HPDE6-E6E7 (cell line): Measurements from ENCODE around the gene CA12.
"Not testable (repeated sequence)": the region's sequence is repeated elsewhere in the genome, so short reads cannot be mapped to it uniquely, and the experiment has no call there.

Experiments
- DNase-seq: peaks from one replicate; pipeline ENCODE4 v3.0.0; 2011; ENCODE audit warnings: missing footprints; ENCODE audit errors: extremely low spot score

The CA12 gene

DNA sequence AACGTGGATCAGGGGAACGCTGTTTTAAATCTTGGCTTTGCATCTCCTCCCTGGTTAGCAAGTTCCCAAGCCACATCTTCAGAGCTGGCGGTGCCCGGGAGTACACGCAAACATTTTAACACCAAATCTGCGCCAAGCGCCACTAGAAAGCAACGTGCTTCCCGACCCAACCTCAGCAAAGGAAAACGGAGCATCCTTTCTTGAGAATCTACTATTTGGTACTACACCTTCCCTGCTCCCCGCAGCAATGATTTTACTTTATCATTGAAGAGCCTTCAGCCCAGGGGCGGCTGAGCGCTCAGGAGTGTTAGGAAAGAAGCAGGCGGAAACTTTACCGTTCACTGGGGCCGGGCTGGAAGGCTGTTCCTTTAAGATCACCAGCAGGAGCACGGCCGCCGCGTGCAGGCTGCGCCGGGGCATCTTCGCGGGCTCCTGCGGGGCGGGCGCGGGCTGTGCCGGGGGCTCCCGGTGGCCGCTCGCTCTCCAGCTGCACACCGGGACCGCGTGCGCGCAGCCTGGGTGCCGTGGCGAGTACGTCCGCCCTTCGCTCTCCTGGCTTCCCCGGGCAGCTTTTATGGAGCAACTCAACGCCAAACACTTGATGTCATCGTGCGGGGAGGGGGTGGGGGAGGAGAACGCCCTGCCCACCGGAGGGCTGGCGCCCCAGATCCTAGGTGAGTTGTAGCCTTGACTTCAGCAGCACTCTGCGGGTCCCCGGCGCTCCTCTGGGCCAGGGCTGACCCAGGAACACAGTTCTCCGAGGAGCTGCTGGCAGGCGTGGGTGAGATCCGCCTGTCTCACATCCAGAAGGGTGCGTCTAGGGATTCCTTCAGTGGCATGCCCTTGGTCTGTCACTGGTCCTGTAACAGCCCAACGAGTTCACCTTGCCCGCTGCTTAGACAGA lies at the start of gene CA12:
Gene CA12 (minus strand): TSS at position 546 of the 904 bp plus-strand sequence. CDS start 126 bp downstream, at position 420.
- no peak for DNase-seq

GRCh38 chr15:63430766-63431451 lies 49.3 kb upstream of the CA12 start:
- no peak for DNase-seq

DNA sequence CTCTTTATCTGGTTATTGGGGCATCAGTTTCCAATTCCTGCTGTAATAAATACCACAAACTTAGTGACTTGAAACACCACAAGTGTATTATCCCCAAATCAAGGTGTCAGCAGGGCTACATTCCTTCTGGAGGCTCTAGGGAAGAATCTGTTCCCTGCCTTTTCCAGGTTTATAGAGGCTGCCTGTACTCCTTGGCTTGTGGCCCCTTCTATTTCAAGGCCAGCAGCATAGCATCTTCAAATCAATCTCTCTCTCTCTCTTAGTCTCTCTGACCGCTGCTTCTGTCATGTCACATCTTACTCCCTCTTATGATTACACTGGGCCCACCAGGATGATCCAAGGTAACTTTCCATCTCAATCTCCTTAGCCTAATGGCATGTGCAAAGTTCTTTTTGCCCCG lies 44.9 kb upstream of the CA12 start:
- DNase-seq, result no peak

DNA sequence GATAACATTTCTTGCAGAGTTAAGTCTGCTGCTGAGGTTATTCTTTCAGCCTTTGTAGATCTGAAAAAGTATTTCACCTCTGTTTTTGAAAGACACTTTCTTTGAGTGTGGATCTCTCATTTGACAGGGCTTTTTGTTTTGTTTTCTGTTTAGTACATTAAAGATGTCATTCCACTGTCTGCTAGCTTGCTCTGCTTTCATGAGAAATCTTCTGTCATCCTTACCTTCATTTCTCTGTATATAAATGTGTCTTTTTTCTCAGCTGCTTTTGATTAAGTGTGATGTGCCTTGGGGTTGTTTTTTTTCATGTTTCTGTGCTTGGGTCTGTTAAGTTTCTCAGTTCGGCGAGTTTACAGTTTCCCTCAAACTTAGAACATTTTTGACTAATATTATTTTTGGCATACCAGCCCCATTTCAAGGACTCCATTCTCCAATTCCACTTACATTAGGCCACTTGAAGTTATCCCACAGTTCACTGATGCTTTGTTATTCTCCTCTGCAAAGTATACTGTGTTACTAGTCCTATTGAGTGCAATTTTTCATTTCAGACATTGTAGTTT lies 43.9 kb upstream of the CA12 start:
- DNase-seq, result no peak

- DNase-seq, result no peak
Observed at GRCh38 chr15:63422891-63423590, 41.4 kb upstream of the CA12 start.

DNA sequence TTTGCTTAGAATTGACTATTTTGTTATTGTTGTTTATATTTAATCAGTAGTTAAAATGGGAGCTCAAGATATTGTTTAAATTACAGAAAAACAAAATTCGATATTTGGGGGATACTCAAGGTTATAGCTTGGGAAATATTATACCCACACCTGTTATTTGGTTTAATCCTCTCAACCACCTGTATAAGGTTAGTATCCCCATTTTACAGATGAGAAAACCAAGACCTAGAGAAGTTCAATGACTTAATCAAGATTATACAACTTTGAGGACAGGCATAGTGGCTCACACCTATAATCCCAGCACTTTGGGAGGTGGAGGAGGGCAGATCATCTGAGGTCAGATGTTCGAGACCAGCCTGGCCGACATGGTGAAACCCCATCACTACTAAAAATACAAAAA lies 39.8 kb upstream of the CA12 start:
- DNase-seq, result no peak

- DNase-seq, result no peak
Observed at GRCh38 chr15:63420333-63420747, 38.7 kb upstream of the CA12 start.

DNA sequence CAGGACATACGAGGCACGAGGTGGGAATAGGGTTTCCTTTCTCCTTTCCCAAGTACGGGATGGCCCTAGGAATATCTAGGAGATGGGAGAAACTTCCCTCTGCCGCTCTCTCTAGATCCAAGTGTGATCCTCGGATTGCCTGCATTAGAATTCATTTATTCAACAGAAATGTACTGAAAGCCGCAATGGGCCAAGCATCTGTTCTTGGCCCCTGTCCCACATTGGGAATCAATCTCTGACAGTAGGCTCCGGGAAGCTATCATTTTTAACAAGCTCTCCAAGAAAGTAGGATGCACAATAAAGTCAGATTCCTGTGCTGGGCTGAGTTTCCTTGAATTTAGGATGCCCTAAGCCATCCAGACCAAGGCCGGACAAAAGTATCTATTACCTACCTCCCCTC lies 37.2 kb upstream of the CA12 start:
- DNase-seq, result no peak

GRCh38 chr15:63417721-63418120 lies 36.1 kb upstream of the CA12 start:
- no peak for DNase-seq

GRCh38 chr15:63417274-63417673 lies 35.6 kb upstream of the CA12 start:
- DNase-seq, result not testable (repeated sequence)

- no peak for DNase-seq
Observed at GRCh38 chr15:63414474-63415120, 33.0 kb upstream of the CA12 start.

DNA sequence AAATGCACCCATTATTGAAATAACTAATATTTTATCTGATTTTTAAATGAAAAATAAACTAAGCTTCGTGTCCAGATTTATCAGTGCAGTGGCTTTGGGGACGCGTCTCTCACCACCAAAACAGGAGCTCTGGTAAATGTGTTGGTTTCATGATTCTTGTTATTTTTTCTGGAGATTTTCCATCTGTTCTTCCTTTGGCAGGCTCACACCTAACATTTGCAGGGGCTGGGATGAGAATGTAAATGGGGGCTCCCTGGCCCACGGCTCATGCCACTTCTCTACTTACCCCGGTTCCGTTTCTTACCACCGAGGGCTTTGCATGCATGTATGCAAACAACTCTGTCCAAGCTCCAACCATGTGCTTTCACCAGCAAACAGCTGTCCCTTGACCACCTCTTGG lies 30.9 kb upstream of the CA12 start:
- no peak for DNase-seq

DNA sequence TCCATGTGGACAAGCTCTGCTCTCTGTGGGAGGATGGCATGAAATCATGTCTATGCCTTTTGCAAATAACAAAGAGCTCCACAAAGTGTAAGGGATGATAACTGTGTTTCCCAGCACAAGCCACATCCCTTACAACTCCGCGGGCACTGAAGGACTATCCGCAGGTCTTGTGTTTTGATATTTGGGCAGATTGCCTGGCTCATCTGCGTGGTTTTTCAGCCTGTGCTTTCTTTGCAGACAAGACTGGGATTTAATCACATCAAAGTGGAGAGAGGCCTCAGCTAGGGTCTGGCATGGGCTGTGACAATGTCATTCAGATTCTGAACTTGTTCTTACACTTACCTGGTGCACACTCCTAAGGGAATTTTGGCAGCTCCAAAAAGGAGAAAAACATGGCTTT lies 30.2 kb upstream of the CA12 start:
- no peak for DNase-seq

GRCh38 chr15:63409179-63409578 lies 27.5 kb upstream of the CA12 start:
- DNase-seq, result no peak

- DNase-seq, result no peak
Observed at GRCh38 chr15:63408524-63408923, 26.9 kb upstream of the CA12 start.

DNA sequence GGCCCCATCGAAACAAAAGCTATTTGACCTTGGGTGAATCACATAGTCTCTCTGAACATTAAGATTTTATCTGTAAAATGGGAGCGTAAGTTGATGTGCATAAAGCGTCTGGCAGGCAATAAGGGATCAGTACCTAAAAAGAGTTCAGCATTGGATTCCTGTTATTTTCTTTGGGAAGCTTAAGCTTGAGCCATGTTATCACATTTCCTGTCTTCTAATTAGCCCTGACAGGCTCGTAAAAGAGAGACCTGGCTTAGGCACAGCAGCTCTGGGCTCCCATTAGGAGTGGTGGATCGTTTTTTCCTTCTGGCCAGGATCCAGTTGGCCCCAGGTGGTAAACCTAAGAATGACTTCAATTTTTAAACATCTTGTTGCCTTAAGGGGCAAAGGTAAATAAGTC lies 26.0 kb upstream of the CA12 start:
- no peak for DNase-seq

DNA sequence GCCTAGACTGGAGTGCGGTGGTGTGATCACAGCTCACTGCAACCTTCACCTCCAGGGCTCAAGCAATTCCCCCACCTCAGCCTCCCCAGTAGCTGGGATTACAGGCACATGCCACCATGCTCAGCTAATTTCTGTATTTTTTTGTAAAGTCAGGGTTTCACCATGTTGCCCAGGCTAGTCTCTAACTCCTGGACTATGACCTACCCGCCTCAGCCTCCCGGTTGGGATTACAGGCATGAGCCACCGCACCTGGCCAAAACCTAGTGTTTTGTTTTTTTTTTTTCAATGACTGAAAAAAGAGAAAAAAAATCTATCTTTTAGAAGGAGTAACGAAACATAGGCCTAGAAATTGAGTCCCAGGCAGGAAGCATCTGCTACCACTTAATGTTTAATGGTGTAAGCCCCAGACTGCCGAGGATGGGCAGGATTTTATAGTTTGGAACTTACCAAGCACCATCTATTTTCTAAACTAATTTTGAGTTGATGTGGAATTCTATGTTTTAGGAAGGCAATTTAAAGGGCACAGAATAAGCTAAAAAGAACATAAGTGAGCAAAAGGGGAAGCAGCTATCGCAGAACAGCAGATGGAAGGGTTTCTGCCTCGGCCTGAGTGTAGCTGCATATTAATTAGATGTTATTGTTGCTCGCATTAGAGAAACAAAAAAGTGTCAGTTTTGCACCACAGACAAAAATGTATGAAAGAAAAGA lies 24.2 kb upstream of the CA12 start:
- DNase-seq, result no peak

GRCh38 chr15:63405159-63405558 lies 23.5 kb upstream of the CA12 start:
- DNase-seq, result no peak

DNA sequence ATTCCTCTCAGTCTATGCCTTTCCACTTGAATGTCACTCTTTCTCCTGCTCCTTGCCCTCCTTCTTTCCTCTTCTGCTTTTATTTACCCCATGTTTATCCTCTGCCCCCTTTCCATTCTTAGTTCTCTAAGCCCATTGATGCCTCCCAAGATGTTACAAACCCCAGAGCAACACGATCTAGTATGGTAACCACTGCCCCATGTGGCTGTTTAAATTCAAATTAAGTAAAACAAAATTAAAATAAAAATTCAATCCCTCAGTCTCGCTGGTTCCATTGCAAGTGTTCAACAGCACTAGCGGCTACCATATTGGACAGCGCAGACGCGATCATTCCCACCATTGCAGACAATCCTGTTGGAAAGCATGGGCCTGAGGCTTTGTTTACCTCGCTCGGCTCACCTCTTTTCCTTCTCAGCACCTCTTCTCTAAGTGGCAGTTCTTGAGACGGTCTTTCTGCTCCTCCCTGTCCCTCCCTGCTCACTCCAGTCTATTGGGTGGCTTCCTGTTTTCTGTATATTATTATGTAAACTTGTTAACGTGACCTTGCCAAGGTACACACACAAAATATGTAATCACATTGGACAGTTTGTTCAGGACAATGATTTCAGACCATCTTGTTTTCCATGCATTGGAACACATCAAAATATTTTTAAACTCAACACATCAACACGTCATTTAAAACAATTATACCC lies 21.8 kb upstream of the CA12 start:
- no peak for DNase-seq

GRCh38 chr15:63402498-63403253 lies 21.0 kb upstream of the CA12 start:
- no peak for DNase-seq
